LoVo (cell line): ENCODE results near the gene RAB40B.

Source experiments
- DNase-seq: peaks from one replicate; pipeline ENCODE4 v3.0.0-alpha.2; 2016; ENCODE audit warnings: low spot score

The RAB40B gene

GRCh38 chr17:82615084-82616020 lies 83.1 kb downstream of the RAB40B start:
- no peak for DNase-seq

- DNase-seq, result no peak
Observed at GRCh38 chr17:82614095-82614631, 84.3 kb downstream of the RAB40B start.

- no peak for DNase-seq
Observed at GRCh38 chr17:82613283-82614094, 85.0 kb downstream of the RAB40B start.

- DNase-seq, result no peak
Observed at GRCh38 chr17:82611140-82612058, 87.1 kb downstream of the RAB40B start.

GRCh38 chr17:82609655-82610054 lies 88.8 kb downstream of the RAB40B start:
- no peak for DNase-seq

- DNase-seq, result no peak
Observed at GRCh38 chr17:82608816-82609215, 89.7 kb downstream of the RAB40B start.

GRCh38 chr17:82605939-82606600 lies 92.4 kb downstream of the RAB40B start:
- no peak for DNase-seq
